ES-I3 (cell line): ENCODE data around the gene CCL22.
A peak's percentile ranks its signal among the peaks of the same experiment; 100 is the strongest.

ENCODE experiments used
- H3K36me3 ChIP-seq: 2 replicates; pipeline ENCODE4 v1.6.1; 2013; ENCODE audit warnings: mild to moderate bottlenecking, low read length, control low read depth, moderate library complexity; ENCODE audit not compliant: insufficient read depth
- H3K4me1 ChIP-seq: 2 replicates; pipeline ENCODE4 v1.6.1; 2013; ENCODE audit warnings: mild to moderate bottlenecking, control low read depth, low read length; ENCODE audit not compliant: insufficient read depth
- H3K9ac ChIP-seq: 2 replicates; pipeline ENCODE4 v1.6.1; 2013; ENCODE audit warnings: low read depth, mild to moderate bottlenecking, low read length, moderate library complexity
- H3K9me3 ChIP-seq: 2 replicates; pipeline ENCODE4 v1.6.1; 2013; ENCODE audit warnings: mild to moderate bottlenecking, low read length, moderate library complexity; ENCODE audit not compliant: control insufficient read depth, insufficient read depth

The CCL22 gene

GRCh38 chr16:57376313-57376818, 17.8 kb downstream of the CCL22 start:
- H3K9ac ChIP-seq: no peak overlapping the region
- H3K4me1 ChIP-seq: peaks cover 37% of the 10 kb centered on the region
- no peaks in the 10 kb centered on the region for H3K36me3 ChIP-seq
- H3K9me3 ChIP-seq: no peaks in the 10 kb centered on the region

GRCh38 chr16:57377080-57377841, 18.7 kb downstream of the CCL22 start:
- Histone ChIP-seq H3K36me3 (no peaks in the 10 kb centered on the region), H3K9me3 (no peaks in the 10 kb centered on the region), H3K9ac (peak overlapping the region; percentile 27; the same call in 1 of the 2 replicates), H3K4me1 (peaks cover 37% of the 10 kb centered on the region)

DNA sequence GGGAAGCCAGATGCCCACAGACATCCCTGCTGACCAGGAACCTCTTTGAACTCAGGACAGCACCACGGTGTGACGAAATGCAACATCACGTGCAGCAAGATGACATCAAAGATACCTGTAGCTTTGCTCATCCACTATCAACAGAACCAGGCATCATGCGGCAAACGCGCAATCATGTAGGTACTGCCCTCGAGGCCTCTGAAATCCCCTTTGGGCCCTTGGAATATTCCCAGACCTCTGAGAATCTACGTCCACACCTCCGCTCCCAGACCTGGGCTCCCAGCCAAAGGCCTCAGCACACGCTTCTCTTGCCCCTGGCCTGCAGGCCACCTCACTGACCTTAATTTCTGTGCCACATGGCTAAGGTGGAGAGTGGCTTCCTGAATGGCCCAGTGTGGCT, 21.0 kb downstream of the CCL22 start:
- Histone ChIP-seq H3K9me3 (no peaks in the 10 kb centered on the region), H3K9ac (no peak overlapping the region), H3K36me3 (no peaks in the 10 kb centered on the region), H3K4me1 (peaks cover 36% of the 10 kb centered on the region)

DNA sequence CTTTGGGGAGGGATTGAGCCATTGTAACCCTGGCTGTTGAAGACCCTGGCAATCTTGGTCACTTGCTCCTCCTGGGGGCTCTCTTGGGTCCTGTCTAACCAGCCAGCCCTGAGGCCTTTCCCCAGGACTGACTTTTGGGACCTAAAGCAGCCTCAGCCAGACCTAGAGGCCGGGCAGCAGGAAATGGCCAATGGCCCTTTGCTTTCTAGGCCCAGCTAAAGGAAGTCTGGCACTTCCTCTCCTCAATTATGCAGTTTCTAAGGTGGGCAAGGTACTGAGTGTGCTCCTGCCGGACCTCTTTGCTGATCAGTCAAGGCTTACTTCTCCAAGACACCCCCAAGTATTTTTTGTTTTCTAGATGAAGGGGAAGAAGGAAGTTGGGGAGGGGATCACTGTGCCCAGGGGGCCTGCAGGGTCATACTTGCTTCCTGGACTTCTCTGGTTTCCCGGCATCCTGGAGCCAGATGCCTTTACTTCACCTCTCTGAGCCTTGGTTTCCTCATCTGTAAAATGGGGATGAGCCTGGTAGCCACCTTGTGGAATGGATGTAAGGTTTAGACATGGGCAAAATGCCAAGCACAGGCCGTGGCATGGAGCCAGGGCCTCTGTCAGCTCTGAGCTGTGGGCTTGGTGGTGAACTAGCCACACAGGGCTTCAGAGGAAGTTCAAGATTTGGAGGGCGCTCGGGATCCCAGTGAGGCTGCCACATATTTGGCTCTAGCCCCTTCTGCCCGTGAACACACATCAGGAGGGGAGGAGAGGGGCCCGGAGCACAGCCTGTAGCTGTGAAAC, 22.3 kb downstream of the CCL22 start:
- Histone ChIP-seq H3K9me3 (no peaks in the 10 kb centered on the region), H3K9ac (no peak overlapping the region), H3K4me1 (peaks cover 37% of the 10 kb centered on the region), H3K36me3 (no peaks in the 10 kb centered on the region)

DNA sequence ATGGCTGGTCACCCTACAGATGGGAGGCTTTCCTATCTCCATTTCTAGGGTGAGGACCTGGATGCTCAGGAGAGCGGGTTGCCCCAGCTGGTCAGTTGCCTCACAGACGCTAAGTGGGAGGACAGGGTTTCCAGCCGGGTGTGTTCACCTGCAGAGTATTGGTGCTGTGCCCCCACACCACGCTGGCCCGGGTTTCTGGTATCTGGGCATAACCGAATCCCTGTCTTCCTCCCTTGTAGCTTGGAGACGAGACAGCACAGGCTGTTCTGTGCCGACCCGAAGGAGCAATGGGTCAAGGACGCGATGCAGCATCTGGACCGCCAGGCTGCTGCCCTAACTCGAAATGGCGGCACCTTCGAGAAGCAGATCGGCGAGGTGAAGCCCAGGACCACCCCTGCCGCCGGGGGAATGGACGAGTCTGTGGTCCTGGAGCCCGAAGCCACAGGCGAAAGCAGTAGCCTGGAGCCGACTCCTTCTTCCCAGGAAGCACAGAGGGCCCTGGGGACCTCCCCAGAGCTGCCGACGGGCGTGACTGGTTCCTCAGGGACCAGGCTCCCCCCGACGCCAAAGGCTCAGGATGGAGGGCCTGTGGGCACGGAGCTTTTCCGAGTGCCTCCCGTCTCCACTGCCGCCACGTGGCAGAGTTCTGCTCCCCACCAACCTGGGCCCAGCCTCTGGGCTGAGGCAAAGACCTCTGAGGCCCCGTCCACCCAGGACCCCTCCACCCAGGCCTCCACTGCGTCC, 23.4 kb downstream of the CCL22 start:
- Histone ChIP-seq H3K4me1 (peaks cover 37% of the 10 kb centered on the region), H3K36me3 (no peaks in the 10 kb centered on the region), H3K9ac (no peak overlapping the region), H3K9me3 (no peaks in the 10 kb centered on the region)

DNA sequence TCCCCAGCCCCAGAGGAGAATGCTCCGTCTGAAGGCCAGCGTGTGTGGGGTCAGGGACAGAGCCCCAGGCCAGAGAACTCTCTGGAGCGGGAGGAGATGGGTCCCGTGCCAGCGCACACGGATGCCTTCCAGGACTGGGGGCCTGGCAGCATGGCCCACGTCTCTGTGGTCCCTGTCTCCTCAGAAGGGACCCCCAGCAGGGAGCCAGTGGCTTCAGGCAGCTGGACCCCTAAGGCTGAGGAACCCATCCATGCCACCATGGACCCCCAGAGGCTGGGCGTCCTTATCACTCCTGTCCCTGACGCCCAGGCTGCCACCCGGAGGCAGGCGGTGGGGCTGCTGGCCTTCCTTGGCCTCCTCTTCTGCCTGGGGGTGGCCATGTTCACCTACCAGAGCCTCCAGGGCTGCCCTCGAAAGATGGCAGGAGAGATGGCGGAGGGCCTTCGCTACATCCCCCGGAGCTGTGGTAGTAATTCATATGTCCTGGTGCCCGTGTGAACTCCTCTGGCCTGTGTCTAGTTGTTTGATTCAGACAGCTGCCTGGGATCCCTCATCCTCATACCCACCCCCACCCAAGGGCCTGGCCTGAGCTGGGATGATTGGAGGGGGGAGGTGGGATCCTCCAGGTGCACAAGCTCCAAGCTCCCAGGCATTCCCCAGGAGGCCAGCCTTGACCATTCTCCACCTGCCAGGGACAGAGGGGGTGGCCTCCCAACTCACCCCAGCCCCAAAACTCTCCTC, 24.1 kb downstream of the CCL22 start:
- H3K9me3 ChIP-seq: no peaks in the 10 kb centered on the region
- H3K36me3 ChIP-seq: no peaks in the 10 kb centered on the region
- peaks cover 29% of the 10 kb centered on the region for H3K4me1 ChIP-seq
- H3K9ac ChIP-seq: no peak overlapping the region

DNA sequence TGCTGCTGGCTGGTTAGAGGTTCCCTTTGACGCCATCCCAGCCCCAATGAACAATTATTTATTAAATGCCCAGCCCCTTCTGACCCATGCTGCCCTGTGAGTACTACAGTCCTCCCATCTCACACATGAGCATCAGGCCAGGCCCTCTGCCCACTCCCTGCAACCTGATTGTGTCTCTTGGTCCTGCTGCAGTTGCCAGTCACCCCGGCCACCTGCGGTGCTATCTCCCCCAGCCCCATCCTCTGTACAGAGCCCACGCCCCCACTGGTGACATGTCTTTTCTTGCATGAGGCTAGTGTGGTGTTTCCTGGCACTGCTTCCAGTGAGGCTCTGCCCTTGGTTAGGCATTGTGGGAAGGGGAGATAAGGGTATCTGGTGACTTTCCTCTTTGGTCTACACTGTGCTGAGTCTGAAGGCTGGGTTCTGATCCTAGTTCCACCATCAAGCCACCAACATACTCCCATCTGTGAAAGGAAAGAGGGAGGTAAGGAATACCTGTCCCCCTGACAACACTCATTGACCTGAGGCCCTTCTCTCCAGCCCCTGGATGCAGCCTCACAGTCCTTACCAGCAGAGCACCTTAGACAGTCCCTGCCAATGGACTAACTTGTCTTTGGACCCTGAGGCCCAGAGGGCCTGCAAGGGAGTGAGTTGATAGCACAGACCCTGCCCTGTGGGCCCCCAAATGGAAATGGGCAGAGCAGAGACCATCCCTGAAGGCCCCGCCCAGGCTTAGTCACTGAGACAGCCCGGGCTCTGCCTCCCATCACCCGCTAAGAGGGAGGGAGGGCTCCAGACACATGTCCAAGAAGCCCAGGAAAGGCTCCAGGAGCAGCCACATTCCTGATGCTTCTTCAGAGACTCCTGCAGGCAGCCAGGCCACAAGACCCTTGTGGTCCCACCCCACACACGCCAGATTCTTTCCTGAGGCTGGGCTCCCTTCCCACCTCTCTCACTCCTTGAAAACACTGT, 25.0 kb downstream of the CCL22 start:
- no peaks in the 10 kb centered on the region for H3K9me3 ChIP-seq
- H3K9ac ChIP-seq: no peak overlapping the region
- peaks cover 29% of the 10 kb centered on the region; the same call in 1 of the 2 replicates for H3K4me1 ChIP-seq
- H3K36me3 ChIP-seq: no peaks in the 10 kb centered on the region

DNA sequence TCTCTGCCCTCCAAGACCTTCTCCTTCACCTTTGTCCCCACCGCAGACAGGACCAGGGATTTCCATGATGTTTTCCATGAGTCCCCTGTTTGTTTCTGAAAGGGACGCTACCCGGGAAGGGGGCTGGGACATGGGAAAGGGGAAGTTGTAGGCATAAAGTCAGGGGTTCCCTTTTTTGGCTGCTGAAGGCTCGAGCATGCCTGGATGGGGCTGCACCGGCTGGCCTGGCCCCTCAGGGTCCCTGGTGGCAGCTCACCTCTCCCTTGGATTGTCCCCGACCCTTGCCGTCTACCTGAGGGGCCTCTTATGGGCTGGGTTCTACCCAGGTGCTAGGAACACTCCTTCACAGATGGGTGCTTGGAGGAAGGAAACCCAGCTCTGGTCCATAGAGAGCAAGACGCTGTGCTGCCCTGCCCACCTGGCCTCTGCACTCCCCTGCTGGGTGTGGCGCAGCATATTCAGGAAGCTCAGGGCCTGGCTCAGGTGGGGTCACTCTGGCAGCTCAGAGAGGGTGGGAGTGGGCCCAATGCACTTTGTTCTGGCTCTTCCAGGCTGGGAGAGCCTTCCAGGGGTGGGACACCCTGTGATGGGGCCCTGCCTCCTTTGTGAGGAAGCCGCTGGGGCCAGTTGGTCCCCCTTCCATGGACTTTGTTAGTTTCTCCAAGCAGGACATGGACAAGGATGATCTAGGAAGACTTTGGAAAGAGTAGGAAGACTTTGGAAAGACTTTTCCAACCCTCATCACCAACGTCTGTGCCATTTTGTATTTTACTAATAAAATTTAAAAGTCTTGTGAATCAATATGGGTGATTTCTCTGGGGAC, 25.9 kb downstream of the CCL22 start:
- Histone ChIP-seq H3K4me1 (peaks cover 27% of the 10 kb centered on the region; the same call in 1 of the 2 replicates), H3K36me3 (no peaks in the 10 kb centered on the region), H3K9me3 (no peaks in the 10 kb centered on the region), H3K9ac (no peak overlapping the region)

DNA sequence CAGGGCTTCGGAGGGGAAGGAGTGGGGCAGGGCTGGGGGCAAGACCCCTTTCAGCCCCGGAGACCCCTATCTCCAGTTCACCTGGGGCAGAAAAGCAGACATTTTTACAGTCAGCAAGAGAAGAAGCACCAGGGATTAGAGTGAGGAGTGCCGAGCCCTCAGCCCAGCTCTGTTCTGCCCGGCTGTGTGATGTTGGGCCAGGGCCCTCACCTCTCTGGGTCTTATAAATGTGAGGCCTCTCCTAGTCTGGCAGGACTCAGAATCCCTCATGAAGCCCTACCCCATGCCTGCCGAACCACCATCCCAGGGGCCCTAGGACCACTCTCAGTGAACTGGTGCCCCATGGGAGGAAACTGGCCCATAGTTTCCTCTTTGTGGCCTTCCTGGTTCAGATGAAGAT, 26.5 kb downstream of the CCL22 start:
- no peak overlapping the region for H3K9ac ChIP-seq
- peaks cover 27% of the 10 kb centered on the region; the same call in 1 of the 2 replicates for H3K4me1 ChIP-seq
- no peaks in the 10 kb centered on the region for H3K36me3 ChIP-seq
- no peaks in the 10 kb centered on the region for H3K9me3 ChIP-seq

DNA sequence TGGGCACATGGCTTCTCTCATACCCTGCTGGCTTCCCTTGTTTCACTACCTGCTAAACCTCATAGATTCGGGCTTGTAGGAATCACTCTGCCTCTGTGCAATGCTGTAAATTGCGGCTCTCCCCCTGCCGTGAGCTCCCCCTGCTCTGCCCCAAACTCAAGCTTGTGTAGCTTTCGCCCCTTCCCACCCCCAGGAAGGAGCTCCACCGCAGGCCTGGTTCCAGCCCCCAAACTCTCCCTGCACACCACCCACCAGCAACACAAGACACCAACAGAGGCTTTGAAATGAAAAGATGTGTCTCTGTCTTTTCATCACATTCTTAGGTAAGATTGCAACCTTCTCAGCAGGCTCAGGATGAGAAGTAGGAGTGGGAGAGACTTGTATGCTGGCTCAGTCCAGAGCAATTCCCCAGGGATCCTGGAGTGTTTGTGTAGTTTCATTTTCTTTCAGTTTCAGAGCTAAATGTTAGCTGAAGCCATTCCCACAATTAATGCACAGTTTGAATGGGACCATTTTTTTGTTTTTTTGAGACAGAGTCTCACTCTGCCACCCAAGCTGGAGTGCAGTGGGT, 27.9 kb downstream of the CCL22 start:
- no peak overlapping the region for H3K9ac ChIP-seq
- H3K9me3 ChIP-seq: 0 out of 2 replicates have a peak, but pooled peaks cover 3% of the 10 kb centered on the region
- no peaks in the 10 kb centered on the region for H3K36me3 ChIP-seq
- peaks cover 27% of the 10 kb centered on the region; the same call in 1 of the 2 replicates for H3K4me1 ChIP-seq

- no peak overlapping the region for H3K9ac ChIP-seq
- no peaks in the 10 kb centered on the region for H3K36me3 ChIP-seq
- H3K9me3 ChIP-seq: 0 out of 2 replicates have a peak, but pooled peaks cover 3% of the 10 kb centered on the region
- H3K4me1 ChIP-seq: peaks cover 27% of the 10 kb centered on the region; the same call in 1 of the 2 replicates
Measured at GRCh38 chr16:57387598-57388354, 29.2 kb downstream of the CCL22 start.
